K562 (cell line): Measurements from ENCODE around the gene CRTC3. TPM values are rescaled to one million over a fixed set of nuclear protein-coding genes. Genes with fewer than 3 reads are reported as not detected.

Source experiments
- EHMT2 ChIP-seq: fragments of 450-650 bp; IDR thresholded peaks from 2 replicates; pipeline ENCODE4 v1.6.1; 2018; ENCODE audit warnings: antibody characterized with exemption
- FOXJ3 ChIP-seq: sonication (generic); formaldehyde crosslinking; IDR thresholded peaks from 2 replicates; pipeline ENCODE4 v1.4.0; 2020; ENCODE audit warnings: mild to moderate bottlenecking, missing genetic modification reagents
- PPARD ChIP-seq: fragments of 250-450 bp; sonication (Bioruptor Pico); IDR thresholded peaks from 2 replicates; pipeline ENCODE4 v1.8.0; 2022; ENCODE audit warnings: inconsistent platforms, mild to moderate bottlenecking, moderate library complexity
- SRSF3 ChIP-seq: fragments of 200-400 bp; formaldehyde crosslinking; IDR thresholded peaks from 2 replicates; pipeline ENCODE4 v1.6.1; 2016; ENCODE audit warnings: mild to moderate bottlenecking, low read length, moderate library complexity; ENCODE audit not compliant: insufficient read depth
- SUPT5H ChIP-seq: fragments of 450-650 bp; IDR thresholded peaks from 2 replicates; pipeline ENCODE4 v1.6.1; 2016
- ZNF134 ChIP-seq: fragments of 250-450 bp; sonication (Bioruptor Pico); conservative IDR thresholded peaks from 2 replicates; pipeline ENCODE4 v1.4.0; 2020
- polyA plus RNA-seq, 8 experiments: library from polyadenylated mRNA; depleted of rRNA in 4 of 8; stranded (reverse) in 5 of 8; unstranded in 3 of 8; fragments of >200 nt; fragmentation: Nextera tagmentation in 2 of 8; fragmentation: Illumina TruSeq in 1 of 8; extraction: Ambion mirVana in 2 of 8; extraction: Trizol in 1 of 8; gene quantifications; 2 replicates each; pipeline versions ENCODE4 v1.2.1 to v1.2.3, GENCODE V29; 2011 to 2014; ENCODE audit warnings: inconsistent platforms in 1 of 8, missing spikeins in 1 of 8
- total RNA-seq, 7 experiments: library from RNA; depleted of rRNA in 6 of 7; stranded (reverse); fragments of >200 nt in 6 of 7; fragmentation: Illumina TruSeq in 2 of 7; extraction: Trizol in 2 of 7; gene quantifications; 2 replicates each; pipeline versions ENCODE4 v1.2.1 to v1.2.3, GENCODE V29; 2011 to 2021; ENCODE audit warnings: low replicate concordance in 1 of 7
- TF ChIP-seq, protein P1 (sequence below), 2 experiments: fragments of 450-650 bp in 1 of 2; sonication (generic) in 1 of 2; formaldehyde crosslinking in 1 of 2; IDR thresholded peaks; 2 replicates each; pipeline versions ENCODE4 v1.7.1 to v1.9.0; 2016 to 2022; ENCODE audit warnings: inconsistent platforms in 1 of 2, mild to moderate bottlenecking in 1 of 2, missing genetic modification reagents in 1 of 2
- TF ChIP-seq, protein P2 (sequence below): fragments of 250-450 bp; sonication (Bioruptor Pico); IDR thresholded peaks from 2 replicates; pipeline ENCODE4 v1.4.0; 2020; ENCODE audit warnings: mild to moderate bottlenecking, moderate library complexity
- TF ChIP-seq, protein P3 (sequence below): fragments of 250-450 bp; sonication (Bioruptor Pico); IDR thresholded peaks from 2 replicates; pipeline ENCODE4 v1.8.0; 2022; ENCODE audit warnings: moderate library complexity, mild to moderate bottlenecking, inconsistent platforms
- TF ChIP-seq, protein P4 (sequence below): fragments of 450-650 bp; IDR thresholded peaks from 2 replicates; pipeline ENCODE4 v1.6.1; 2016; ENCODE audit warnings: borderline replicate concordance
- TF ChIP-seq, protein P5 (sequence below): fragments of 450-650 bp; formaldehyde crosslinking; IDR thresholded peaks from 2 replicates; pipeline ENCODE4 v1.4.0; 2020; ENCODE audit warnings: mild to moderate bottlenecking, moderate library complexity

Gene CRTC3
- total and polyA plus RNA-seq, 9 of the 15 experiments (the other 6 are each of a cell fraction or from before 2014, with no cell fraction given): 1.2 to 19.0 (median 11.6) TPM

DNA sequence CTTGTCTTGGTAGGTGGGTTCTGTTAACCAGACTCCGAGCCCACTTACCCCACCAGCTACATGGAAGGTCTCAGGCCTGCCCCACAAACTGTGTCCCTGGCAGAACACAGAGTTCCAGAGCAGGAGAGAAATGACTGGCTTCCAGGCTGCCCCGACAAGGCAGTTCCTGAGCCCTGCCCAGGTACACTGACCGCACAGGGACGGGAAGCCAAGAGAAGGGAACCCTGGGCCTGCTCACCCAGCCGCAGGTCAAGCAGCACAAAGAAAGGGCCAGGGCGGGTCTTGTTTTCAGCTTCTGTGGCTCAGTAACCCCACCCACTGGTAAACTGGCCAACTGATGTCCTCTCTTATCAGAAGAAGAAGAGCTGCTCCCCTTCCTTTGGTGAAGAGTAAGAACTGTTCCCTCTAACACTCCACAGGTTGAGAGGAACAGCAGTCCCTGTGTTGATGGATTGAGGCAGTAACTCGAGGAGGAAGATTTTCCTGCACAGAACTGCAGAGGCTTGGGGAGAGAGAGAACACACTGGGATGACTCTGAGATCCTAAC is 68.4 kb downstream of the CRTC3 start (continued):
- TF ChIP-seq, protein P1, sequence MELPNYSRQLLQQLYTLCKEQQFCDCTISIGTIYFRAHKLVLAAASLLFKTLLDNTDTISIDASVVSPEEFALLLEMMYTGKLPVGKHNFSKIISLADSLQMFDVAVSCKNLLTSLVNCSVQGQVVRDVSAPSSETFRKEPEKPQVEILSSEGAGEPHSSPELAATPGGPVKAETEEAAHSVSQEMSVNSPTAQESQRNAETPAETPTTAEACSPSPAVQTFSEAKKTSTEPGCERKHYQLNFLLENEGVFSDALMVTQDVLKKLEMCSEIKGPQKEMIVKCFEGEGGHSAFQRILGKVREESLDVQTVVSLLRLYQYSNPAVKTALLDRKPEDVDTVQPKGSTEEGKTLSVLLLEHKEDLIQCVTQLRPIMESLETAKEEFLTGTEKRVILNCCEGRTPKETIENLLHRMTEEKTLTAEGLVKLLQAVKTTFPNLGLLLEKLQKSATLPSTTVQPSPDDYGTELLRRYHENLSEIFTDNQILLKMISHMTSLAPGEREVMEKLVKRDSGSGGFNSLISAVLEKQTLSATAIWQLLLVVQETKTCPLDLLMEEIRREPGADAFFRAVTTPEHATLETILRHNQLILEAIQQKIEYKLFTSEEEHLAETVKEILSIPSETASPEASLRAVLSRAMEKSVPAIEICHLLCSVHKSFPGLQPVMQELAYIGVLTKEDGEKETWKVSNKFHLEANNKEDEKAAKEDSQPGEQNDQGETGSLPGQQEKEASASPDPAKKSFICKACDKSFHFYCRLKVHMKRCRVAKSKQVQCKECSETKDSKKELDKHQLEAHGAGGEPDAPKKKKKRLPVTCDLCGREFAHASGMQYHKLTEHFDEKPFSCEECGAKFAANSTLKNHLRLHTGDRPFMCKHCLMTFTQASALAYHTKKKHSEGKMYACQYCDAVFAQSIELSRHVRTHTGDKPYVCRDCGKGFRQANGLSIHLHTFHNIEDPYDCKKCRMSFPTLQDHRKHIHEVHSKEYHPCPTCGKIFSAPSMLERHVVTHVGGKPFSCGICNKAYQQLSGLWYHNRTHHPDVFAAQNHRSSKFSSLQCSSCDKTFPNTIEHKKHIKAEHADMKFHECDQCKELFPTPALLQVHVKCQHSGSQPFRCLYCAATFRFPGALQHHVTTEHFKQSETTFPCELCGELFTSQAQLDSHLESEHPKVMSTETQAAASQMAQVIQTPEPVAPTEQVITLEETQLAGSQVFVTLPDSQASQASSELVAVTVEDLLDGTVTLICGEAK (IDR thresholded peaks at IDR 0.05): no peak
- TF ChIP-seq, protein P1 (CRISPR knock-in tag; IDR thresholded peaks at IDR 0.05): no peak
- 0 out of 2 replicates have a peak, but pooled peaks have one; percentile 6 for TF ChIP-seq EHMT2
- no peak for TF ChIP-seq SRSF3
- no peak for TF ChIP-seq SUPT5H
- TF ChIP-seq, protein P2, sequence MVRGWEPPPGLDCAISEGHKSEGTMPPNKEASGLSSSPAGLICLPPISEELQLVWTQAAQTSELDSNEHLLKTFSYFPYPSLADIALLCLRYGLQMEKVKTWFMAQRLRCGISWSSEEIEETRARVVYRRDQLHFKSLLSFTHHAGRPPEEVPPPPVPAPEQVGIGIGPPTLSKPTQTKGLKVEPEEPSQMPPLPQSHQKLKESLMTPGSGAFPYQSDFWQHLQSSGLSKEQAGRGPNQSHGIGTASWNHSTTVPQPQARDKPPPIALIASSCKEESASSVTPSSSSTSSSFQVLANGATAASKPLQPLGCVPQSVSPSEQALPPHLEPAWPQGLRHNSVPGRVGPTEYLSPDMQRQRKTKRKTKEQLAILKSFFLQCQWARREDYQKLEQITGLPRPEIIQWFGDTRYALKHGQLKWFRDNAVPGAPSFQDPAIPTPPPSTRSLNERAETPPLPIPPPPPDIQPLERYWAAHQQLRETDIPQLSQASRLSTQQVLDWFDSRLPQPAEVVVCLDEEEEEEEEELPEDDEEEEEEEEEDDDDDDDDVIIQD (CRISPR knock-in tag): 0 out of 2 replicates have a peak, but pooled peaks have one; percentile 50
- TF ChIP-seq FOXJ3: no peak
- no peak for TF ChIP-seq PPARD (CRISPR knock-in tag)
- TF ChIP-seq, protein P3, sequence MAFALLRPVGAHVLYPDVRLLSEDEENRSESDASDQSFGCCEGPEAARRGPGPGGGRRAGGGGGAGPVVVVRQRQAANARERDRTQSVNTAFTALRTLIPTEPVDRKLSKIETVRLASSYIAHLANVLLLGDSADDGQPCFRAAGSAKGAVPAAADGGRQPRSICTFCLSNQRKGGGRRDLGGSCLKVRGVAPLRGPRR (CRISPR knock-in tag): no peak
- 0 out of 2 replicates have a peak, but pooled peaks have one; percentile 5 for TF ChIP-seq ZNF134 (CRISPR knock-in tag)
- TF ChIP-seq, protein P4, sequence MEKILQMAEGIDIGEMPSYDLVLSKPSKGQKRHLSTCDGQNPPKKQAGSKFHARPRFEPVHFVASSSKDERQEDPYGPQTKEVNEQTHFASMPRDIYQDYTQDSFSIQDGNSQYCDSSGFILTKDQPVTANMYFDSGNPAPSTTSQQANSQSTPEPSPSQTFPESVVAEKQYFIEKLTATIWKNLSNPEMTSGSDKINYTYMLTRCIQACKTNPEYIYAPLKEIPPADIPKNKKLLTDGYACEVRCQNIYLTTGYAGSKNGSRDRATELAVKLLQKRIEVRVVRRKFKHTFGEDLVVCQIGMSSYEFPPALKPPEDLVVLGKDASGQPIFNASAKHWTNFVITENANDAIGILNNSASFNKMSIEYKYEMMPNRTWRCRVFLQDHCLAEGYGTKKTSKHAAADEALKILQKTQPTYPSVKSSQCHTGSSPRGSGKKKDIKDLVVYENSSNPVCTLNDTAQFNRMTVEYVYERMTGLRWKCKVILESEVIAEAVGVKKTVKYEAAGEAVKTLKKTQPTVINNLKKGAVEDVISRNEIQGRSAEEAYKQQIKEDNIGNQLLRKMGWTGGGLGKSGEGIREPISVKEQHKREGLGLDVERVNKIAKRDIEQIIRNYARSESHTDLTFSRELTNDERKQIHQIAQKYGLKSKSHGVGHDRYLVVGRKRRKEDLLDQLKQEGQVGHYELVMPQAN: no peak
- TF ChIP-seq, protein P5, sequence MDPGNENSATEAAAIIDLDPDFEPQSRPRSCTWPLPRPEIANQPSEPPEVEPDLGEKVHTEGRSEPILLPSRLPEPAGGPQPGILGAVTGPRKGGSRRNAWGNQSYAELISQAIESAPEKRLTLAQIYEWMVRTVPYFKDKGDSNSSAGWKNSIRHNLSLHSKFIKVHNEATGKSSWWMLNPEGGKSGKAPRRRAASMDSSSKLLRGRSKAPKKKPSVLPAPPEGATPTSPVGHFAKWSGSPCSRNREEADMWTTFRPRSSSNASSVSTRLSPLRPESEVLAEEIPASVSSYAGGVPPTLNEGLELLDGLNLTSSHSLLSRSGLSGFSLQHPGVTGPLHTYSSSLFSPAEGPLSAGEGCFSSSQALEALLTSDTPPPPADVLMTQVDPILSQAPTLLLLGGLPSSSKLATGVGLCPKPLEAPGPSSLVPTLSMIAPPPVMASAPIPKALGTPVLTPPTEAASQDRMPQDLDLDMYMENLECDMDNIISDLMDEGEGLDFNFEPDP (CRISPR knock-in tag): no peak
